Measurements from ENCODE around the gene CAPN13. TPM values are rescaled to one million over a fixed set of nuclear protein-coding genes. Genes with fewer than 3 reads are reported as not detected.

The CAPN13 gene
- total and polyA plus RNA-seq, 2 donors (not counting 1 experiment from before 2014, with no cell fraction given) = not detected

DNA sequence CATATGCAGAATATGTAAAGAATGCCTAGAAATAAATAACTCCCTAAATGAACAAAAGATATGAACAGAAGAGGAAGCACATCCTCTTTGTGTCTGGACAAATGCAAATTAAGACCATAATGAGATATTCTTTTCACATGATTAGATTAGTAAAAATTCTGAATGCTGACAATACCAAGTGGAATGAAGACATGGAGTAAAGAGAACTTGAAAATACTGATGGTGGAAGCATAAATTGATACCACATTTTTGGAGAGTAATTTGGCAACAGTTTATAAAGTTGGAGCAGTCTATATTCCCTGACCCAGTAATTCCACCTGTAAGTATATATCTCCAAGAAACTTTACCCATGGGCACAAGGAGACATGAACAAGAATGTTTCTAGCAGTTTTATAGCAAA lies 130.0 kb downstream of the CAPN13 start:
- no peak for TF ChIP-seq EZH2 (IDR thresholded peaks at IDR 0.05; ENCODE audit: borderline replicate concordance, insufficient read depth, low read depth, low read length, poor library complexity, severe bottlenecking)
- TF ChIP-seq, protein P1, sequence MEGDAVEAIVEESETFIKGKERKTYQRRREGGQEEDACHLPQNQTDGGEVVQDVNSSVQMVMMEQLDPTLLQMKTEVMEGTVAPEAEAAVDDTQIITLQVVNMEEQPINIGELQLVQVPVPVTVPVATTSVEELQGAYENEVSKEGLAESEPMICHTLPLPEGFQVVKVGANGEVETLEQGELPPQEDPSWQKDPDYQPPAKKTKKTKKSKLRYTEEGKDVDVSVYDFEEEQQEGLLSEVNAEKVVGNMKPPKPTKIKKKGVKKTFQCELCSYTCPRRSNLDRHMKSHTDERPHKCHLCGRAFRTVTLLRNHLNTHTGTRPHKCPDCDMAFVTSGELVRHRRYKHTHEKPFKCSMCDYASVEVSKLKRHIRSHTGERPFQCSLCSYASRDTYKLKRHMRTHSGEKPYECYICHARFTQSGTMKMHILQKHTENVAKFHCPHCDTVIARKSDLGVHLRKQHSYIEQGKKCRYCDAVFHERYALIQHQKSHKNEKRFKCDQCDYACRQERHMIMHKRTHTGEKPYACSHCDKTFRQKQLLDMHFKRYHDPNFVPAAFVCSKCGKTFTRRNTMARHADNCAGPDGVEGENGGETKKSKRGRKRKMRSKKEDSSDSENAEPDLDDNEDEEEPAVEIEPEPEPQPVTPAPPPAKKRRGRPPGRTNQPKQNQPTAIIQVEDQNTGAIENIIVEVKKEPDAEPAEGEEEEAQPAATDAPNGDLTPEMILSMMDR (IDR thresholded peaks at IDR 0.05) = no peak
- Histone ChIP-seq H3K9ac (ENCODE audit: low read length) (no peak overlapping the region), H3K4me2 (replicated peaks; ENCODE audit: low read depth, low read length, poor library complexity, severe bottlenecking) (no peak overlapping the region), H3K79me2 (ENCODE audit: control insufficient read depth, insufficient read depth, low read length) (no peaks in the 10 kb centered on the region), H3K4me3 (ENCODE audit: control extremely low read depth in 1 of 5, extremely low read depth in 1 of 5, insufficient read depth in 1 of 5, low read depth in 2 of 5, low read length in 4 of 5) (no peak overlapping the region), H3K36me3 (replicated peaks in 1 of 2; ENCODE audit: control extremely low read depth in 1 of 2, control insufficient read depth in 1 of 2, extremely low read depth in 1 of 2, insufficient read depth in 2 of 2, low read length in 1 of 2) (no peaks in the 10 kb centered on the region), H4K20me1 (ENCODE audit: control insufficient read depth, insufficient read depth, low read length, poor library complexity, severe bottlenecking) (no peaks in the 10 kb centered on the region), H3K27ac (ENCODE audit: low read length in 2 of 2) (no peak overlapping the region), H3K4me1 (ENCODE audit: control insufficient read depth in 2 of 2, insufficient read depth in 2 of 2, low read length in 2 of 2) (no peaks in the 10 kb centered on the region), H2AFZ (ENCODE audit: insufficient read depth, low read depth, low read length, poor library complexity, severe bottlenecking) (no peak overlapping the region), H3K9me3 (ENCODE audit: control extremely low read depth in 1 of 3, control insufficient read depth in 2 of 3, insufficient read depth in 1 of 3, low read length in 2 of 3) (peaks cover 0 to 3% (median 0%) of the 10 kb centered on the region in 3 donors), H3K27me3 (replicated peaks in 1 of 4; ENCODE audit: control extremely low read depth in 1 of 4, control insufficient read depth in 3 of 4, insufficient read depth in 4 of 4, low read length in 3 of 4) (no peaks in the 10 kb centered on the region)
- intact Hi-C loops (cut with micrococcal nuclease) = no loop called here
- H3K27ac Mint-ChIP-seq = no peak overlapping the region
- ATAC-seq (ENCODE audit: low read depth) (no peak), DNase-seq (no peak)
- H3K9me3 Mint-ChIP-seq (ENCODE audit: insufficient read depth) = peaks cover 1% of the 10 kb centered on the region
- peaks cover 13% of the 10 kb centered on the region for H3K27me3 Mint-ChIP-seq
- H3K4me1 Mint-ChIP-seq = peaks cover 4% of the 10 kb centered on the region
- CTCF ChIA-PET = no interaction called here
- POLR2A ChIA-PET = no interaction called here
- H3K4me3 Mint-ChIP-seq = no peak overlapping the region

DNA sequence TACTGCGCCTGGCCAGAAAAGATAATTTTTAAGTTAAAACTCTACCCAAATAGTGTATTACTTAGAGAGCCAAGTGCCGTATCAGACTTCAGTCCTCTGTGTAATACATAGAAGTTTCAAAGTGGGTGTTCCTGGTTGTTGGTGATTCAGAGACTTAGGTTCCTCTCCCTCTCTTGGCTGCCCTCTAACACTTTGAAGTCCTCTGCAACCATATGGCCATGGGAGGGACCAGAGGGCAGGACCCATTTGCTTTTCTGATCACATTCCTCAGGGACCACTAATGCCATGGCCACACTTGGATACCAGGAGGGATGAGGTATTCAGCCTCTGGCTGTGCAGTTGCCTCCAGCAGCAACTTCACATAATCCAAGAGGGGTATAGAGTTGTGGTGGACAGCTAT lies 131.5 kb downstream of the CAPN13 start:
- DNase-seq (no peak), ATAC-seq (ENCODE audit: low read depth) (no peak)
- Histone ChIP-seq H3K4me1 (ENCODE audit: control insufficient read depth in 2 of 2, insufficient read depth in 2 of 2, low read length in 2 of 2) (no peaks in the 10 kb centered on the region), H2AFZ (ENCODE audit: insufficient read depth, low read depth, low read length, poor library complexity, severe bottlenecking) (no peak overlapping the region), H3K9ac (ENCODE audit: low read length) (no peak overlapping the region), H3K27me3 (replicated peaks in 1 of 4; ENCODE audit: control extremely low read depth in 1 of 4, control insufficient read depth in 3 of 4, insufficient read depth in 4 of 4, low read length in 3 of 4) (peaks cover 0 to 3% (median 0%) of the 10 kb centered on the region in 4 experiments), H3K79me2 (ENCODE audit: control insufficient read depth, insufficient read depth, low read length) (no peaks in the 10 kb centered on the region), H3K4me3 (ENCODE audit: control extremely low read depth in 1 of 5, extremely low read depth in 1 of 5, insufficient read depth in 1 of 5, low read depth in 2 of 5, low read length in 4 of 5) (no peak overlapping the region), H3K27ac (ENCODE audit: low read length in 2 of 2) (no peak overlapping the region), H3K36me3 (replicated peaks in 1 of 2; ENCODE audit: control extremely low read depth in 1 of 2, control insufficient read depth in 1 of 2, extremely low read depth in 1 of 2, insufficient read depth in 2 of 2, low read length in 1 of 2) (no peaks in the 10 kb centered on the region), H4K20me1 (ENCODE audit: control insufficient read depth, insufficient read depth, low read length, poor library complexity, severe bottlenecking) (no peaks in the 10 kb centered on the region), H3K4me2 (replicated peaks; ENCODE audit: low read depth, low read length, poor library complexity, severe bottlenecking) (no peak overlapping the region), H3K9me3 (ENCODE audit: control extremely low read depth in 1 of 3, control insufficient read depth in 2 of 3, insufficient read depth in 1 of 3, low read length in 2 of 3) (peaks cover 1 to 3% (median 2%) of the 10 kb centered on the region in 3 donors)
- peaks cover 4% of the 10 kb centered on the region for H3K4me1 Mint-ChIP-seq
- intact Hi-C loops (cut with micrococcal nuclease) = no loop called here
- peaks cover 3% of the 10 kb centered on the region for H3K9me3 Mint-ChIP-seq (ENCODE audit: insufficient read depth)
- TF ChIP-seq EZH2 (IDR thresholded peaks at IDR 0.05; ENCODE audit: borderline replicate concordance, insufficient read depth, low read depth, low read length, poor library complexity, severe bottlenecking) = no peak
- TF ChIP-seq, protein P1 (IDR thresholded peaks at IDR 0.05) = no peak
- POLR2A ChIA-PET = no interaction called here
- H3K4me3 Mint-ChIP-seq = no peak overlapping the region
- H3K27me3 Mint-ChIP-seq = peaks cover 15% of the 10 kb centered on the region
- no CpG with 5 or more reads among the region's 2 CpGs for WGBS (ENCODE audit: insufficient coverage)
- H3K27ac Mint-ChIP-seq = no peak overlapping the region
- CTCF ChIA-PET = no interaction called here
